Activated CD4-positive, alpha-beta T cell treated with anti-CD3 and anti-CD28 coated beads, Interleukin-2, Interleukin-4, amounts not matched to agents 100 ng/mL and 50 ng/mL, durations not matched to agents 16 hours and 8 hours (primary cell): ENCODE data around the gene SMIM35.

Experiments used
- DNase-seq: peaks from one replicate; pipeline ENCODE4 v3.0.0-alpha.2; 2020; ENCODE audit warnings: low spot score

Gene SMIM35

GRCh38 chr11:118109231-118109630 is 22.5 kb upstream of the SMIM35 start:
- DNase-seq, result no peak

- DNase-seq, result no peak
Observed at GRCh38 chr11:118108513-118108912, 21.8 kb upstream of the SMIM35 start.

- no peak for DNase-seq
Observed at GRCh38 chr11:118106789-118107335, 20.1 kb upstream of the SMIM35 start.

GRCh38 chr11:118105657-118106305 is 19.0 kb upstream of the SMIM35 start:
- no peak for DNase-seq

- DNase-seq, result no peak
Observed at GRCh38 chr11:118104491-118104890, 17.7 kb upstream of the SMIM35 start.

GRCh38 chr11:118102721-118103261 is 16.0 kb upstream of the SMIM35 start:
- DNase-seq, result no peak

DNA sequence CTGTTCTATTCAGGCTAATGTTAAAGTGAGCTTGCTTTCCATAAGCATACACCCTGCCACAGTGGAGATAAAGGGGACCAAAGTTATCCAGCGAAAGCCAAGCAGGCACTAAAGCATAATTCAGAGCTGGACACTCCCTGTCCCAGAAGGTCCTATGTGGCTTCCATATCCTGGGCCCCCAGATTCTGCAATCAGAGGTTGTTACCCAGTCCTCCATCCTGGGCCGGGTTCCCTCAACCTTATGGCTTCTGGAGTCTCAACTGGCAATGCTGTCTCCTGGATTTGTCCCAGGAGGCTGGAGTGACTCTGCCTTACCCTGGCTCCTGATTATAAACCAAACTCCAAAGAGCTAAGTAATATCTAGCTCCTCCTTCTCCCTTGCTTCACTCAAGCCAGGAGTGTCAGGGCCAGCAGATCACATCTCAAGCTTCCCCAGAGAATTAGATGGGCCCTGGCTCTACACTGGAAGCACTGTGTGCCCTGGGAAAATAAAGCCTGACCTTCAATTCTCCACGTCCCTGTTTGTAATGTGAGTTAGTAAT is 14.0 kb upstream of the SMIM35 start:
- no peak for DNase-seq

DNA sequence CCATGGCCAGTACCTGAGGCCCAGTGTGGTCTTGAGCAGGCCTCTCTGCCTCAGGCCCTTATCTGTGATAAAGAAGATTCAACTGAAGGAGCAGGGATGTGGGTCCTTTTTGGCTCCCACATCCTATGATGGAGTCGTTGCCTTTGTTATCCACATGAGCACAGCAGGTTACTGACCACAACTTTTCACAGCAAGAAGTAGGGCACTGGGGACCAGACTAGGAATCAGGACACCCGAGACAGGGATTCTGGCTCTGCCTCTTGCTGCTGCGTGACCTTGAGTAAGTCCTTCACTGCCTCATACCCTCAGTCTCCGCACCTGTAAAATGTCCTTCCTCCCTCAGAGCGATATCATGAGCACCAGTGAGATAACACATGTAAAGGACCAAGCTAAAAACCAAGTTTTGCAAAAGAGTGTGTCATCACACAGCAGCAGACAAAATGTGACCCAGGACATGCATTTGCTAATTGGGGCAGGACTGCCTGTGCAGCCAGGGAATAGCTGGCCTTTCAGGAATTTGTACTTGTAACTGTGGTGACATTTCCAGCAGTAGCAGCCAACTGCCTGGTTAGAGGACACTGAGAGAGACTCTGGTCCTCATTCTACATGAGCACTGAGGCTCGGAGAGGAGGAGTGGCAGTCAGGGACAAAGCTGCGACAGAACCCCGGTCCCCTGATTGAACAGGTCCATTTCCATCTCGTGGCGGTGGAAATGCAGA is 13.2 kb upstream of the SMIM35 start:
- no peak for DNase-seq

DNA sequence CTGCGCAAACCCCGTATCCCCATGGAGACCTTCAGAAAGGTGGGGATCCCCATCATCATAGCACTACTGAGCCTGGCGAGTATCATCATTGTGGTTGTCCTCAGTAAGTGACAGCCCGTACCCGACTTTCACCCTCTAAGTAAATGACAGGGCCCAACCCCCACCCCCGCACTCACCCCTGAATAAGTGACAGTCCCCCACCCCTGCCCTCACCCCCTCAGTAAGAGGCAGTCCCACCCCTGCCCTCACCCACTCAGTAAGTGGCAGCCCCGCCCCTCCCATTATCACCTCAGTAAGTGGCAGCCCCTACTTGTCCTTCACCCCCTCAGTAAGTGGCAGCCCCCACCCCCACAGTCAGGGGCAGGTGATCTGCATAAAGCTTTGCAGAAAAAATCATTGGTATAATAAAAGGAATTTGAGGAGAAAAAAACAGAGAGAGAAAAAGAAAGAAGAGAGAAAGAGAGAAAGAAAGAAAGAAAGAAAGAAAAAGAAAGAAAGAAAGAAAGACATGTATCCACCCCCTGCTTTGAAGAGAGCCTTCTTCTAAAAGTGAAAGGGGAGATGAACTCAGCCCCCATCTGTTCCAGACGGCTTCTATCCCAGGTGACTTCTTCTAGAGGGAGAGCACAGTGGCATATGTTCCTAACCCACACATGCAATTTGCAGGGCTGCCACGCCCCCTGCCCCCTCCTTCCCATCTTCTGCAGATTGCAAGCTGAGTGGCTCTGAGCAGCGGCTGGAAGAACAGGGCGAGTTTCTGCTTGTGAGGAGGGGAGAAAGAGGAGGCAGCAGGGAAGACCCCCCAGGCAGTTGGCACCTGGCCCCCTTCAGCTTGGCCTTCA is 12.5 kb upstream of the SMIM35 start:
- DNase-seq, result no peak

DNA sequence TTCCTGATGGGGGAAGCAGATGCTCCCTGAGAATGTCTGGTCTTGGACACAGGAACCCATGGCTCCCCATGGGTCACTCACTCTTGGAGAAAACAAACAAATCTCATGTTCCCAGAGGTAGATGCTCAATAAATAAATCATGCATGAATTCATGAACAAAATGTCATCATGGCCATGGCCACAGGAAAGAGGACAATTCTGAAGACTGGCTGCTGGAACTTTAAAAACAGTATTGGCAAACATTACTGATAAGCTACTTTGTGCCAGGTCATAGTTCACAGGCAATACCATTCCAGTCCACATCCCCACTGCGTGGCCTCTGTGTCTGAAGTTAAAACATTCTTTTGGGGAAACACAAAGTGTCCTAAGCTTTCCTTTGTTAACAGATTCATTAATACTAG is 9.2 kb upstream of the SMIM35 start:
- no peak for DNase-seq

- no peak for DNase-seq
Observed at GRCh38 chr11:118095493-118095892, 8.7 kb upstream of the SMIM35 start.

- DNase-seq, result no peak
Observed at GRCh38 chr11:118092907-118093571, 6.3 kb upstream of the SMIM35 start.

DNA sequence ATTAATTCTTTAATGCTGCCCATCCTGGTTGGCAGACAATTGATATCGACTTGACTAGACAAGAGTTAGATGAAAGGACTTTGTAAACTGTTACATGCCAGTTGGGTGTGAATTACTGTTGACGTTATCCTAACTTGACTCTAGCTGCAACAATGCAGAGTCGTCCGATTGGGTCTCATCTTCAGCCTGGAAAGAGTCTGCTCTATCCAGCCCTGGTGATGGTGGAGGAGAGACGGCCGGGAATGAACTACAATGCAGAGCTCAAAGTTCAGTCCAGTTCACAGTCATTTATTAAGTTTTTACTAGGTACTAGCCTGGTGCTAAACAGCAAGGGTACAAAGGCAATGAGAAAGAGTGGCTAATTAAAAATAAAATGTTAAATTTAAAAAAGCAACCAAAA is 4.9 kb upstream of the SMIM35 start:
- DNase-seq, result no peak

- DNase-seq, result no peak
Observed at GRCh38 chr11:118090545-118091162, 3.9 kb upstream of the SMIM35 start.

DNA sequence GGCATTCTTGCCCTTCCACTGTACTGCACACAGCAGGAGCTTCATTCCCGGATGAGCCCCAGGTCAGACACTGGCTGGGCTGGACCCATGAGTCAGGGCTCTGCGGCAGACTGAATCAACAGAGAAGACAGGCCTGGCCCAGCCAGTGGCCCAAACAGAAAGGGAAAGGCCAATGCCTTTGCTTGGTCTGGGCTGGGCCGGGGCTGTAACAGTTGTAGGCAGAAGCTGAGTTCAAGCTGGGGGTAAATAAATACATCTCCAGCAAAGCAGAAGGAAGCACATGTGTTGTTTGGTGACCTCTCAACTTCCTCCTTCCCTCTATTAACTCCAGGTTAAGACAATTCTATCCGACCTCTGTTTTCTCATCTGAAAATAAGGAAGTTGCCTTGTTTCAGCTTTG is 1.8 kb upstream of the SMIM35 start:
- DNase-seq, result no peak

DNA sequence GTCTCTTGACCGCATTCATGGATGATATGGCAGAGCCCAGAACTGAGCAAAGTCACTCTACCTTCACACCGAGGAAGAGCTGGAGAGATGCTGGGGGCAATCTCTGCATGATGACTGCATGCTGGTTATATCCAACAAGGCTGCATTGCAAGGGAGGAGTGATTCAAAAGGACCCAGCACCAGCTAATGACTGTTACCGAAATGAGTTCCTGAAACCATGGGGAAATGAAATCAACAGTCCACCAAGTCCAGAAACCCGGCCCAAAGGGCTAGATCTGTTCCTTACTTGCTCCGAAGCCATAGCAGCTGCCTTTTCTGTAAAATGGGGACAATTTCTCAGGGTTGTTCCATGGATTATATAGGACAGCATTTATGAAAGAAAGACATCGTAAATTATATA is 1.2 kb upstream of the SMIM35 start:
- DNase-seq, result no peak

DNA sequence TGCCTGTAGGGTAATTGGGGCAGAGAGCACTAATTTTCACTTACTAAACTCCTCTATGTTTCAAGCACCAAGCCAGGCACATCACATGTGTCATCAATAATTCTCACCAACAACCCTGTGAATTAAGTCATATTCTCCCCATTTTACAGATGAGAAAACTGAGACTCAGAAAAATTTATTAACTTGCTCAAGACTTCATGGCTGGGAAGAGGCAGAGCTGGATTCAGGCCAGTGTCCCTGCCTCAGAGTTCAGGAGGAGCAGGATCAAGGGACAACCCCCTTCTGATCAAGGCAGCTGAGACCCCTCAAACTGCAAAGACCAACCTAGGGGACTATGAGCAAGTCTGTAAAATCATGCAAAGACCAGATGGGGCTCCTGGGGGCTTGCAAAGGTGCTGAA is 2.1 kb downstream of the SMIM35 start:
- DNase-seq, result no peak

DNA sequence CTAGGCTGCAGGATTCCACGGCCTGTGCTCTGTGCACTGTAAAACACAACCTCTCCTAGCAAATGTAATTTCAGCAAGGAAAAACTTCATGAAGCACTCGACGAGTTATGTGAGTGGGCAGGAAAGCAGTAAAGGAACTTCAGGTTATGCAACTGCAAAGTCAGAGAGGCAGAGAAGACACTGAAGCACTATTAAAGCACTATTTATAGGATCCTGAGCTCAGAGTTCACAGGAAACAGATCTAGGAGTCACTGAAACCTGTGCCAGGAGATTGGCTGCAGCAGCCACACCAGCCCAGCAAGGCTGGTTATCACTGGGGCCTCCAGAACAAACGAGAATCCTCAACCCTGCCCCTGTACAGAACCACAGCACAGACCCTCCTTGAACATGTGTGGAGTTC is 2.5 kb downstream of the SMIM35 start:
- no peak for DNase-seq

DNA sequence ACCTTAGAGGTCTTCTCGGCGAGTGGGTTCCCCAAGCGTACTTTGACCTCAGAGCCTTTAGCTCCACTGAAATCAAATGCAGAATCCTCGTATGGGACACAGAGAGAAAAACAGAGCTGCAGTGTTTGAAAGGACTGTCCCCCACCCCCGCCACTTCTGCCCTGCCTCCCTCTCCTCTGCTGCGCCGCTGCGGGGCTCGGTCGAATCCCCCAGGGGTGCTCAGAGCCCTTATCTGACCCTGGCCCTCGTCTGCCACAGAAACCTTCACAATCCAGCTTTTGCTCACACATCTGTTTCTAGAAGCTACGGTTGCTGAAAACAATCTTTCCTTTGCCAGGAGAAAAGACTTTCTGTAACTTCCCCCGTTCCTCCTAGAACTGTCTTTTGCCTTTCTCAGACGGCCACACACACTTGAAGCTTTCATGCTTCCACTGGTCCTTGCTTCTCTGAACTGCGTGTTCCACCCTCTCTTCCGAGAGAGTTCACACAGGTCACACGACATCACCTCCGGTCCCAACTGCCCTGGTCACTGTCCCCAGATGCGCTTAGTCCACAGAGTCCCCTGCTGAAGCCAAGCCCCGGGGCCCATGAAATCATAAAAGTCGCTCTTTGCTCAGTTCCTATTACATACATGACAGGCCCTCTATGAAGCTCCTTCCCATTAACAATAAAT is 3.7 kb downstream of the SMIM35 start:
- no peak for DNase-seq

DNA sequence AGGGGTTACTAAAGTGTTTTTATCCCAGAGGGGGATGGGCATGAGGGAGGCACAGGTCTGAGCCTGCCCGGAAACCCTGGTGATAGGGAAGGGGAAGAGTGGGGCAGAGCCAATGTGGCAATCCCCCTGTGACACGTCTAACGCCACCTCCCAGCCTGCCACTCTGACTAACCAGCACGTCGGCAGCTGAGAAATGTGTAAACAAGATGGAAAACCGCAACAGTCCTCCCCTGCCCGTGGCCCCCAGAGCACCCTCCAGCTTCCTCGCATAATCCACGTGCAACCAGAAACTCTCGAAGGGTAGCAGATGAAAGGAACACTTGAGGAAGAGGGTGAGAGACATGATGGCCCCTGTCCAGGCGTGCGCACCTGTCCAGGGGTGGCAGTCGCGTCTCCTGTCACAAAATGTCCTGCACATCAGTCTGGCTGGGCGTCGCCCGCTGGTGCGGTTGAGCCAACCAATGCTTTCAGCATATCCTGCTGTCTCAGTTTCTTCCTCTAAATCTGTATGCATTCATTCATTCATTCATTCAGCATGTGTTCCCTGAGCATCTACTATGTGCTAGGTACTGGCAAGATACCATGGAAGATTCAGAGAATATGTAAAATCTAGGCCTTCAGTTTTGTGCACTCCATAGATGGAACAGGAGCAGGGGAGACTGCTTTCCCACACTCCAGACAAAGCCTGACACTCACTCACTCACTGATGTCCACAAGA is 5.4 kb downstream of the SMIM35 start:
- DNase-seq, result no peak
